K562 treated with DMSO at 1 percent for 48 hours (cell line): Measurements from ENCODE around the gene UGT1A6. TPM values are rescaled to one million over a fixed set of nuclear protein-coding genes. Genes with fewer than 3 reads are reported as not detected.

ENCODE experiments used
- total RNA-seq: library from RNA; unstranded; fragments of 300-600 nt; gene quantifications from 2 replicates; pipeline ENCODE4 v1.2.3, GENCODE V29; 2022; ENCODE audit warnings: low replicate concordance; ENCODE audit errors: extremely low read depth

The UGT1A6 gene
- total RNA-seq, result not detected in 2 replicates

DNA sequence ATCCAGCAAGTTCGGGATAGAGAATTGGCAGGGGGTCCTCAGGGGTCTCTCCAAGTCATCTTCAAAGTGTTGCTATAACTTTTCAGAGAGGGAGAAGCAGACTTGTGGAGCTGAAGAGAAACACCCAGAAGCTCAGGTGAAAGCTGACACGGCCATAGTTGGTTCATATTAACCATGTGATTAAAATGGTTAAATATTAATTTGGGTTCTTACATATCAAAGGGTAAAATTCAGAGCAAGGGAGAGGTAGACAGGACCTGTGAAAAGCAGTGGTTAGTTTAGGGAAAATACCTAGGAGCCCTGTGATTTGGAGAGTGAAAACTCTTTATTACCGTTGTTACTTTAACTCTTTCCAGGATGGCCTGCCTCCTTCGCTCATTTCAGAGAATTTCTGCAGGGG lies at the start of gene UGT1A6:
Gene UGT1A6 (plus strand): TSS at position 243 of the 400 bp plus-strand sequence. CDS start 115 bp downstream, at position 358.

DNA sequence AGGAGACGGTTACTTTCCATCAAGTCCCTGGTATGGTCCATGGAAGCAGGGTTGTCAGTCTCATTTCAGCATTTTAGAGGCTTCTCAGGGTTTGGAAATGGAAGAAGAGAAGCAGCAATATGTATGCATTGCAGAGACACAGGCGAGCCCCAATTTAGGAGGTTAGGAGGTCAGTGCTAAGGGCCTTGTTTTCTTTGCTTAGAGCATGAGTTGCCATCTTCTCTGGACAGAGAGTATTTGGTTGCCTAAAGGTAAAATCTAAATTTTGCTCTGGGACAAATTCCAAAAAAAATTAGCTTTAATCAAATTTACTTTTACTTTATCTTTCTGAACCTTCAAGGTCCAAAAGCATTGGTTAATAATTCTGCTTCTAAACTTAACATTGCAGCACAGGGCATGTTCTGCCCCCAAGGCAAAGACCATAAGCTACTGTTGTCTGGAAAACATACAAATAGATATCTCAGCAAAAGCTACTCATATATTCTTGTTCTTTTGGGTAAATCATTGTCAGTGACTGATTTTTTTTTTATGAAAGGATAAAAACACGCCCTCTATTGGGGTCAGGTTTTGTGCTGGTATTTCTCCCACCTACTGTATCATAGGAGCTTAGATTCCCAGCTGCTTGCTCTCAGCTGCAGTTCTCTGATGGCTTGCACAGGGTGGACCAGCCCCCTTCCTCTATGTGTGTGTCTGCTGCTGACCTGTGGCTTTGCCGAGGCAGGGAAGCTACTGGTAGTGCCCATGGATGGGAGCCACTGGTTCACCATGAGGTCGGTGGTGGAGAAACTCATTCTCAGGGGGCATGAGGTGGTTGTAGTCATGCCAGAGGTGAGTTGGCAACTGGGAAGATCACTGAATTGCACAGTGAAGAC lies 21.2 kb upstream of the UGT1A6 start, which contains the start of gene UGT1A9:
Gene UGT1A9 (plus strand): TSS at position 609 of the 872 bp plus-strand sequence. CDS start 37 bp downstream, at position 646.

DNA sequence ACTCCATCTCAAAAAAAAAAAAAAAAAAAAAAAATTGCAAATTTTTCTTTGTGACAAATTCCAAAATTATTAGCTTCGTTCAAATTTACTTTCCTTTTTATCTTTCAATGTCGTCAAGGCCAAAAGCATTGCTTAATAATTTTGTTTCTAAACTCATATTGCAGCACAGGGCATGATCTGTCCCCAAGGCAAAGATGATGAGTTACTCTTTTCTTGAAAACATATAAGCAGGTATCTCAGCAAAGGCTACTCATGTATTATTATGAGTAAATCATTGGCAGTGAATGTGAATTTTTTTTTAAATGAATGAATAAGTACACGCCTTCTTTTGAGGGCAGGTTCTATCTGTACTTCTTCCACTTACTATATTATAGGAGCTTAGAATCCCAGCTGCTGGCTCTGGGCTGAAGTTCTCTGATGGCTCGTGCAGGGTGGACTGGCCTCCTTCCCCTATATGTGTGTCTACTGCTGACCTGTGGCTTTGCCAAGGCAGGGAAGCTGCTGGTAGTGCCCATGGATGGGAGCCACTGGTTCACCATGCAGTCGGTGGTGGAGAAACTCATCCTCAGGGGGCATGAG lies 11.1 kb upstream of the UGT1A6 start, which contains the start of gene UGT1A7:
Gene UGT1A7 (plus strand): TSS at position 381 of the 579 bp plus-strand sequence. CDS start 37 bp downstream, at position 418.

DNA sequence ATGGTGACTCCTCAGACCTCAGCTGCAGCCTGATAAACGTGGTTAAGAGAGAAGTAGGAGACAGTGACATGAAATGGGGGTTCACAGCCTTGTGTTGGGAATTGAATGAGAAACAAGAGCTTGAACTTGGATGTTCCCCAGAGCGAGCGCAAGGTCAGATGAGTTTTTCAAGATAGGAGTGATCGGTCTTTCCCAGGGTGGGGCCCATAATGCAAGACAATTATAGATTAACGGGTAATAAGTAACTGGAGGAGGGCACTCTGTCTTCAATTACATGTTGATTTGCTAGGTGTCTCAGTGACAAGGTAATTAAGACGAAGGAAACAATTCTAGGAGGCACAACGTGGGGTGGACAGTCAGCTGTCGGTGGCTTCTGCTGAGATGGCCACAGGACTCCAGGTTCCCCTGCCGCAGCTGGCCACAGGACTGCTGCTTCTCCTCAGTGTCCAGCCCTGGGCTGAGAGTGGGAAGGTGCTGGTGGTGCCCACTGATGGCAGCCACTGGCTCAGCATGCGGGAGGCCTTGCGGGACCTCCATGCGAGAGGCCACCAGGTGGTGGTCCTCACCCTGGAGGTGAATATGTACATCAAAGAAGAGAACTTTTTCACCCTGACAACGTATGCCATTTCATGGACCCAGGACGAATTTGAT lies 20.0 kb downstream of the UGT1A6 start, which contains the start of gene UGT1A5:
Gene UGT1A5 (plus strand): TSS at position 297 of the 651 bp plus-strand sequence. CDS start 85 bp downstream, at position 382.

DNA sequence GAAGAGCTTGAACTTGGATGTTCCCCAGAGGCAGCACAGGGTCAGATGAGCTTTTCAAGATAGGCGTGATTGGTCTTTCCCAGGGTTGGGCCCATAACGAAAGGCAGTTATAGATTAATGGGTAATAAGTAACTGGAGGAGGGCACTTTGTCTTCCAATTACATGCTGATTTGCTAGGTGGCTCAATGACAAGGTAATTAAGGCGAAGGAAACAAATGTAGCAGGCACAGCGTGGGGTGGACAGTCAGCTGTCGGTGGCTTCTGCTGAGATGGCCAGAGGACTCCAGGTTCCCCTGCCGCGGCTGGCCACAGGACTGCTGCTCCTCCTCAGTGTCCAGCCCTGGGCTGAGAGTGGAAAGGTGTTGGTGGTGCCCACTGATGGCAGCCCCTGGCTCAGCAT lies 25.9 kb downstream of the UGT1A6 start, which contains the start of gene UGT1A4:
Gene UGT1A4 (plus strand): TSS at position 185 of the 400 bp plus-strand sequence. CDS start 85 bp downstream, at position 270.

DNA sequence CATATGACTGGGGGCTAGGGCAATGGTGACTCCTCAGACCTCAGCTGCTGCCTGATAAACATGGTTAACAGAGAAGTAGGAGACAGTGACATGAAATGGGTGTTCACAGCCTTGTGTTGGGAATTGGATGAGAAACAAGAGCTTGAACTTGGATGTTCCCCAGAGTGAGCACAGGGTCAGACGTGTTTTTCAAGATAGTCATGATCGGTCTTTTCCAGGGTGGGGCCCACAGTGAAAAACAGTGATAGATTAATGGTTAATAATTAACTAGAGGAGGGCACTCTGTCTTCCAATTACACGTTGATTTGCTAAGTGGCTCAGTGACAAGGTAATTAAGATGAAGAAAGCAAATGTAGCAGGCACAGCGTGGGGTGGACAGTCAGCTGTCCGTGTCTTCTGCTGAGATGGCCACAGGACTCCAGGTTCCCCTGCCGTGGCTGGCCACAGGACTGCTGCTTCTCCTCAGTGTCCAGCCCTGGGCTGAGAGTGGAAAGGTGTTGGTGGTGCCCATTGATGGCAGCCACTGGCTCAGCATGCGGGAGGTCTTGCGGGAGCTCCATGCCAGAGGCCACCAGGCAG lies 36.1 kb downstream of the UGT1A6 start, which contains the start of gene UGT1A3:
Gene UGT1A3 (plus strand): TSS at position 320 of the 579 bp plus-strand sequence. CDS start 85 bp downstream, at position 405.

DNA sequence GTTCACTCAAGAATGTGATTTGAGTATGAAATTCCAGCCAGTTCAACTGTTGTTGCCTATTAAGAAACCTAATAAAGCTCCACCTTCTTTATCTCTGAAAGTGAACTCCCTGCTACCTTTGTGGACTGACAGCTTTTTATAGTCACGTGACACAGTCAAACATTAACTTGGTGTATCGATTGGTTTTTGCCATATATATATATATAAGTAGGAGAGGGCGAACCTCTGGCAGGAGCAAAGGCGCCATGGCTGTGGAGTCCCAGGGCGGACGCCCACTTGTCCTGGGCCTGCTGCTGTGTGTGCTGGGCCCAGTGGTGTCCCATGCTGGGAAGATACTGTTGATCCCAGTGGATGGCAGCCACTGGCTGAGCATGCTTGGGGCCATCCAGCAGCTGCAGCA lies 67.4 kb downstream of the UGT1A6 start, which contains the start of gene UGT1A1:
Gene UGT1A1 (plus strand): TSS at position 228 of the 400 bp plus-strand sequence. CDS start 18 bp downstream, at position 246.

DNA sequence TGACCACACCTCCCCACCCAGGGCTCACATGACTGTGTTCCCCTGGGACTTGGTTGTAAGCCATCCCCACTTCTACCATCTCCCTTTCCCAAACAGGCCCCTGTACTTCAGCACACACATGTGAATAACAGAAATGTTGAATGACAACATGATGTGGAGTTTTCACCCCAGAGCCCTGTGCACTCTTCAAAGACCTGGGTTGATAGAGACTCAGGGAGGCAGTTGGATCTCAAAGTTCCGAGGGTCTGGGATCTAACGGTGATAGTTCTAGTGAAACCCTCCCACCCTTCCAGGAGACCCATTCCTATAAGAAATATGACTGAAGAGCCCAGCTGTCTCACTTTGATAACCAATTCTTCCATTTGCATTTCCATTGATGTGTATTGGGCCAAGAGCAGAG lies 85.3 kb downstream of the UGT1A6 start, which contains the start of gene MROH2A:
Gene MROH2A (plus strand): TSS at position 301 of the 400 bp plus-strand sequence. CDS start 1,029 bp downstream, outside the sequence.

Other genes with a start within 250 kb of the UGT1A6 start
- not detected in 2 replicates for gene USP40, start 126.1 kb upstream of the UGT1A6 start, total RNA-seq
- not detected in 2 replicates for gene UGT1A8, start 75.3 kb upstream of the UGT1A6 start, total RNA-seq
- gene UGT1A10, start 56.4 kb upstream of the UGT1A6 start, total RNA-seq, result not detected in 2 replicates
- not detected in 2 replicates for gene UGT1A9, start 21.0 kb upstream of the UGT1A6 start, total RNA-seq
- not detected in 2 replicates for gene UGT1A7, start 11.0 kb upstream of the UGT1A6 start, total RNA-seq
- gene UGT1A5, start 20.0 kb downstream of the UGT1A6 start, total RNA-seq, result not detected in 2 replicates
- gene UGT1A4, start 25.8 kb downstream of the UGT1A6 start, total RNA-seq, result not detected in 2 replicates
- gene UGT1A3, start 36.2 kb downstream of the UGT1A6 start, total RNA-seq, result not detected in 2 replicates
- not detected in 2 replicates for gene UGT1A1, start 67.4 kb downstream of the UGT1A6 start, total RNA-seq
- gene MROH2A, start 85.4 kb downstream of the UGT1A6 start, total RNA-seq, result not detected in 2 replicates
- not detected in 2 replicates for gene HJURP, start 161.6 kb downstream of the UGT1A6 start, total RNA-seq
- gene TRPM8, start 224.5 kb downstream of the UGT1A6 start, total RNA-seq, result not detected in 2 replicates